ENCODE data around the gene FBLN1. TPM values are rescaled to one million over a fixed set of nuclear protein-coding genes. Genes with fewer than 3 reads are reported as not detected.
"Not testable (repeated sequence)": the region's sequence is repeated elsewhere in the genome, so short reads cannot be mapped to it uniquely, and the experiment has no call there.

The FBLN1 gene
- total and polyA plus RNA-seq, 2 donors = 700 to 1,381 TPM

GRCh38 chr22:45612940-45613339 is 110.3 kb downstream of the FBLN1 start:
- WGBS = 71% methylated on average over 15 of the region's 15 CpGs
- H3K4me3 ChIP-seq (ENCODE audit: low read depth, low read length) = no peak overlapping the region
- H3K36me3 ChIP-seq (ENCODE audit: insufficient read depth) = no peaks in the 10 kb centered on the region
- DNase-seq (ENCODE audit: extremely low spot score) = no peak
- H3K27ac ChIP-seq (ENCODE audit: low read depth) = no peak overlapping the region
- H3K4me1 ChIP-seq (ENCODE audit: insufficient read depth) = no peaks in the 10 kb centered on the region

- H3K27ac ChIP-seq (ENCODE audit: low read depth) = no peak overlapping the region
- H3K36me3 ChIP-seq (ENCODE audit: insufficient read depth) = no peaks in the 10 kb centered on the region
- no peaks in the 10 kb centered on the region for H3K4me1 ChIP-seq (ENCODE audit: insufficient read depth)
- no peak overlapping the region for H3K4me3 ChIP-seq (ENCODE audit: low read depth, low read length)
- WGBS = 81% methylated on average over 3 of the region's 3 CpGs
- no peak for DNase-seq (ENCODE audit: extremely low spot score)
Observed at GRCh38 chr22:45615364-45615763, 112.7 kb downstream of the FBLN1 start.

- no peak for DNase-seq (ENCODE audit: extremely low spot score)
- Histone ChIP-seq H3K27ac (ENCODE audit: low read depth) (no peak overlapping the region), H3K4me3 (ENCODE audit: low read depth, low read length) (no peak overlapping the region), H3K36me3 (ENCODE audit: insufficient read depth) (no peaks in the 10 kb centered on the region), H3K4me1 (ENCODE audit: insufficient read depth) (no peaks in the 10 kb centered on the region)
- WGBS = 93% methylated on average over 2 of the region's 2 CpGs
Observed at GRCh38 chr22:45616432-45616831, 113.7 kb downstream of the FBLN1 start.

- 76% methylated on average over 8 of the region's 8 CpGs for WGBS
- Histone ChIP-seq H3K36me3 (ENCODE audit: insufficient read depth) (no peaks in the 10 kb centered on the region), H3K27ac (ENCODE audit: low read depth) (no peak overlapping the region), H3K4me3 (ENCODE audit: low read depth, low read length) (no peak overlapping the region), H3K4me1 (ENCODE audit: insufficient read depth) (no peaks in the 10 kb centered on the region)
- no peak for DNase-seq (ENCODE audit: extremely low spot score)
Observed at GRCh38 chr22:45617948-45618347, 115.3 kb downstream of the FBLN1 start.

GRCh38 chr22:45620706-45621105 is 118.0 kb downstream of the FBLN1 start:
- DNase-seq (ENCODE audit: extremely low spot score) = no peak
- Histone ChIP-seq H3K4me1 (ENCODE audit: insufficient read depth) (no peaks in the 10 kb centered on the region), H3K27ac (ENCODE audit: low read depth) (no peak overlapping the region), H3K36me3 (ENCODE audit: insufficient read depth) (no peaks in the 10 kb centered on the region), H3K4me3 (ENCODE audit: low read depth, low read length) (no peak overlapping the region)
- WGBS = 77% methylated on average over 3 of the region's 3 CpGs

- Histone ChIP-seq H3K36me3 (ENCODE audit: insufficient read depth) (no peaks in the 10 kb centered on the region), H3K4me1 (ENCODE audit: insufficient read depth) (no peaks in the 10 kb centered on the region), H3K27ac (ENCODE audit: low read depth) (no peak overlapping the region), H3K4me3 (ENCODE audit: low read depth, low read length) (no peak overlapping the region)
- 81% methylated on average over 11 of the region's 11 CpGs for WGBS
- no peak for DNase-seq (ENCODE audit: extremely low spot score)
Observed at GRCh38 chr22:45621836-45622600, 119.3 kb downstream of the FBLN1 start.

GRCh38 chr22:45623464-45624145 is 120.9 kb downstream of the FBLN1 start:
- H3K4me3 ChIP-seq (ENCODE audit: low read depth, low read length); H3K27ac ChIP-seq (ENCODE audit: low read depth); H3K36me3 ChIP-seq (ENCODE audit: insufficient read depth); H3K4me1 ChIP-seq (ENCODE audit: insufficient read depth); DNase-seq (ENCODE audit: extremely low spot score): not testable (repeated sequence)
- 77% methylated on average over 3 of the region's 3 CpGs for WGBS

- no peaks in the 10 kb centered on the region for H3K4me1 ChIP-seq (ENCODE audit: insufficient read depth)
- peak; percentile 80 for DNase-seq (ENCODE audit: extremely low spot score)
- H3K36me3 ChIP-seq (ENCODE audit: insufficient read depth) = no peaks in the 10 kb centered on the region
- no peak overlapping the region for H3K4me3 ChIP-seq (ENCODE audit: low read depth, low read length)
- H3K27ac ChIP-seq (ENCODE audit: low read depth) = peak overlapping the region; percentile 43
- 76% methylated on average over 22 of the region's 22 CpGs for WGBS
Observed at GRCh38 chr22:45626198-45626651, 123.5 kb downstream of the FBLN1 start.

GRCh38 chr22:45627489-45628233 is 125.0 kb downstream of the FBLN1 start:
- no peak for DNase-seq (ENCODE audit: extremely low spot score)
- Histone ChIP-seq H3K36me3 (ENCODE audit: insufficient read depth) (no peaks in the 10 kb centered on the region), H3K4me1 (ENCODE audit: insufficient read depth) (no peaks in the 10 kb centered on the region), H3K27ac (ENCODE audit: low read depth) (no peak overlapping the region), H3K4me3 (ENCODE audit: low read depth, low read length) (no peak overlapping the region)
- 80% methylated on average over 22 of the region's 22 CpGs for WGBS

- DNase-seq (ENCODE audit: extremely low spot score) = no peak
- no peak overlapping the region for H3K27ac ChIP-seq (ENCODE audit: low read depth)
- 60% methylated on average over 5 of the region's 5 CpGs for WGBS
Observed at GRCh38 chr22:45628515-45628914, 125.8 kb downstream of the FBLN1 start.

GRCh38 chr22:45629469-45630089 is 126.9 kb downstream of the FBLN1 start:
- 51% methylated on average over 15 of the region's 15 CpGs for WGBS
- no peak for DNase-seq (ENCODE audit: extremely low spot score)
- Histone ChIP-seq H3K27ac (ENCODE audit: low read depth) (no peak overlapping the region), H3K4me1 (ENCODE audit: insufficient read depth) (no peaks in the 10 kb centered on the region), H3K4me3 (ENCODE audit: low read depth, low read length) (no peak overlapping the region), H3K36me3 (ENCODE audit: insufficient read depth) (no peaks in the 10 kb centered on the region)

More at GRCh38 chr22:45628515-45628914, 125.8 kb downstream of the FBLN1 start:
- no peaks in the 10 kb centered on the region for H3K4me1 ChIP-seq (ENCODE audit: insufficient read depth)
- no peaks in the 10 kb centered on the region for H3K36me3 ChIP-seq (ENCODE audit: insufficient read depth)
- H3K4me3 ChIP-seq (ENCODE audit: low read depth, low read length) = no peak overlapping the region

- no peaks in the 10 kb centered on the region for H3K4me1 ChIP-seq (ENCODE audit: insufficient read depth)
- H3K36me3 ChIP-seq (ENCODE audit: insufficient read depth) = no peaks in the 10 kb centered on the region
- 92% methylated on average over 15 of the region's 15 CpGs for WGBS
- DNase-seq (ENCODE audit: extremely low spot score) = no peak
- H3K27ac ChIP-seq (ENCODE audit: low read depth) = no peak overlapping the region
- H3K4me3 ChIP-seq (ENCODE audit: low read depth, low read length) = no peak overlapping the region
Observed at GRCh38 chr22:45630436-45630835, 127.8 kb downstream of the FBLN1 start.

GRCh38 chr22:45631140-45631840 is 128.6 kb downstream of the FBLN1 start:
- no peak for DNase-seq (ENCODE audit: extremely low spot score)
- Histone ChIP-seq H3K4me3 (ENCODE audit: low read depth, low read length) (no peak overlapping the region), H3K27ac (ENCODE audit: low read depth) (no peak overlapping the region), H3K4me1 (ENCODE audit: insufficient read depth) (no peaks in the 10 kb centered on the region), H3K36me3 (ENCODE audit: insufficient read depth) (no peaks in the 10 kb centered on the region)
- 48% methylated on average over 12 of the region's 12 CpGs for WGBS
